Measurements from ENCODE around the gene BICD2.

GRCh38 chr9:92786298-92786697, 21.7 kb upstream of the BICD2 start:
- TF ChIP-seq, protein P1, sequence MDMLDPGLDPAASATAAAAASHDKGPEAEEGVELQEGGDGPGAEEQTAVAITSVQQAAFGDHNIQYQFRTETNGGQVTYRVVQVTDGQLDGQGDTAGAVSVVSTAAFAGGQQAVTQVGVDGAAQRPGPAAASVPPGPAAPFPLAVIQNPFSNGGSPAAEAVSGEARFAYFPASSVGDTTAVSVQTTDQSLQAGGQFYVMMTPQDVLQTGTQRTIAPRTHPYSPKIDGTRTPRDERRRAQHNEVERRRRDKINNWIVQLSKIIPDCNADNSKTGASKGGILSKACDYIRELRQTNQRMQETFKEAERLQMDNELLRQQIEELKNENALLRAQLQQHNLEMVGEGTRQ (IDR thresholded peaks at IDR 0.05; ENCODE audit: low read length), result no peak
- TF ChIP-seq EZH2 (IDR thresholded peaks at IDR 0.05; ENCODE audit: low read depth, low read length, severe bottlenecking), result no peak
- TF ChIP-seq ATF2 (IDR thresholded peaks at IDR 0.05; ENCODE audit: low read length), result no peak
- no peak for TF ChIP-seq SP1 (IDR thresholded peaks at IDR 0.05; ENCODE audit: low read depth, low read length)
- TF ChIP-seq POLR2A (IDR thresholded peaks at IDR 0.05; ENCODE audit: control extremely low read depth in 1 of 2, low read depth in 2 of 2, low read length in 2 of 2), result no peak
- TF ChIP-seq CBX8 (IDR thresholded peaks at IDR 0.05; ENCODE audit: borderline replicate concordance, low read depth, low read length), result no peak
- no peak for TF ChIP-seq SUZ12 (IDR thresholded peaks at IDR 0.05; ENCODE audit: low read length)
- no peak for TF ChIP-seq EP300 (IDR thresholded peaks at IDR 0.05; ENCODE audit: borderline replicate concordance in 1 of 2, low read depth in 2 of 2, low read length in 2 of 2)
- no peak for TF ChIP-seq RBBP5 (IDR thresholded peaks at IDR 0.05; ENCODE audit: borderline replicate concordance, low read depth, low read length)
- no peak for TF ChIP-seq TCF12 (IDR thresholded peaks at IDR 0.05; ENCODE audit: low read depth, low read length)

Data from H1 (cell line).